Muscle of leg (tissue), 11 donors: ENCODE results near the gene SRBD1. TPM values are rescaled to one million over a fixed set of nuclear protein-coding genes. Genes with fewer than 3 reads are reported as not detected.

Source experiments
- DNase-seq: peaks from one replicate; pipeline ENCODE4 v3.0.0; 2013
- H3K27ac ChIP-seq: one replicate; pipeline ENCODE4 v1.5.1; 2013; ENCODE audit warnings: mild to moderate bottlenecking, low read length, control low read depth
- H3K27me3 ChIP-seq: one replicate; pipeline ENCODE4 v1.6.1; 2013; ENCODE audit warnings: low read length; ENCODE audit not compliant: control insufficient read depth, insufficient read depth
- H3K36me3 ChIP-seq: one replicate; pipeline ENCODE4 v1.6.1; 2013; ENCODE audit warnings: low read length; ENCODE audit not compliant: control insufficient read depth, insufficient read depth
- H3K4me1 ChIP-seq: one replicate; pipeline ENCODE4 v1.6.1; 2013; ENCODE audit warnings: low read length; ENCODE audit not compliant: control insufficient read depth, insufficient read depth
- H3K4me3 ChIP-seq: one replicate; pipeline ENCODE4 v1.5.1; 2013; ENCODE audit warnings: low read length, control low read depth
- H3K9me3 ChIP-seq: replicated peaks from 2 replicates; pipeline ENCODE4 v1.6.1; 2013; ENCODE audit warnings: low read depth, low read length; ENCODE audit not compliant: control insufficient read depth
- WGBS: methylation state at CpG from one replicate; pipeline ENCODE4 v1.1.5; 2013; ENCODE audit warnings: missing lambda C conversion rate; ENCODE audit not compliant: insufficient coverage; 5-methylcytosine and 5-hydroxymethylcytosine counted together
- polyA plus RNA-seq, 8 donors: library from polyadenylated mRNA; unstranded; fragments of 120-200 nt; gene quantifications; one replicate each; pipeline versions ENCODE4 v1.2.1 to v1.2.3, GENCODE V29; 2013; ENCODE audit warnings: inconsistent platforms in 1 of 8, low replicate concordance in 1 of 8; ENCODE audit not compliant: insufficient read length in 8 of 8, insufficient read depth in 1 of 8
- total RNA-seq: library from RNA; stranded (reverse); fragments of 120-200 nt; gene quantifications from one replicate; pipeline ENCODE4 v1.2.4, GENCODE V29; 2013

The SRBD1 gene
- total and polyA plus RNA-seq, 9 donors = 8.5 to 18.8 (median 11.3) TPM

- Histone ChIP-seq H3K36me3 (peaks cover 3% of the 10 kb centered on the region), H3K27me3 (no peaks in the 10 kb centered on the region), H3K9me3 (no peaks in the 10 kb centered on the region), H3K4me1 (no peaks in the 10 kb centered on the region), H3K27ac (no peak overlapping the region), H3K4me3 (no peak overlapping the region)
- 100% methylated on average over 2 of the region's 4 CpGs for WGBS
- DNase-seq = no peak
Observed at GRCh38 chr2:45577441-45577840, 33.6 kb downstream of the SRBD1 start.

DNA sequence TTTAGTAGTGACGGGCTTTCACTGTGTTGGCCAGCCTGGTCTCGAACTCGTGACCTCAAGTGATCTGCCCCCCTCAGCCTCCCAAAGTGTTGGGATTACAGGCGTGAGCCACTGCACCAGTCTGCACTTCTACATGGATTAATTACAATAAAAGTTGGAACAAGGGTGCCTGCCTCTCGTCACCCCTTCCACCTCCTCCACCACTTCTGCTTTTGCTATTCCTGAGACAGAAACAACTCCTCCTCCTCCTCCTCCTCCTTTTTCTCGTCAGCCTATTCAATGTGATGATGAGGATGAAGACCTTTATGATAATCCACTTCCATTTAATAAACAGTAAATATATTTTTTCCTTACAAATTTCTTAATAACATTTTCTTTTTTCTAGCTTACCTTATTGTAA, 35.2 kb downstream of the SRBD1 start:
- no peak overlapping the region for H3K27ac ChIP-seq
- H3K4me3 ChIP-seq = no peak overlapping the region
- H3K4me1 ChIP-seq = no peaks in the 10 kb centered on the region
- peaks cover 2% of the 10 kb centered on the region for H3K36me3 ChIP-seq
- H3K9me3 ChIP-seq = no peaks in the 10 kb centered on the region
- no peak for DNase-seq
- WGBS = no CpG with 5 or more reads among the region's 6 CpGs
- no peaks in the 10 kb centered on the region for H3K27me3 ChIP-seq

GRCh38 chr2:45572979-45573378, 38.1 kb downstream of the SRBD1 start:
- WGBS = no CpG with 5 or more reads among the region's 3 CpGs
- Histone ChIP-seq H3K36me3 (peaks cover 5% of the 10 kb centered on the region), H3K4me3 (no peak overlapping the region), H3K4me1 (no peaks in the 10 kb centered on the region), H3K27ac (no peak overlapping the region), H3K27me3 (no peaks in the 10 kb centered on the region), H3K9me3 (no peaks in the 10 kb centered on the region)
- DNase-seq = no peak

- Histone ChIP-seq H3K27ac (no peak overlapping the region), H3K4me1 (no peaks in the 10 kb centered on the region), H3K4me3 (no peak overlapping the region), H3K36me3 (peaks cover 5% of the 10 kb centered on the region), H3K9me3 (no peaks in the 10 kb centered on the region), H3K27me3 (no peaks in the 10 kb centered on the region)
- WGBS = no CpG with 5 or more reads among the region's 3 CpGs
- DNase-seq = no peak
Observed at GRCh38 chr2:45571940-45572339, 39.1 kb downstream of the SRBD1 start.

GRCh38 chr2:45570671-45571334, 40.3 kb downstream of the SRBD1 start:
- 40% methylated on average over 2 of the region's 3 CpGs for WGBS
- no peak overlapping the region for H3K27ac ChIP-seq

DNA sequence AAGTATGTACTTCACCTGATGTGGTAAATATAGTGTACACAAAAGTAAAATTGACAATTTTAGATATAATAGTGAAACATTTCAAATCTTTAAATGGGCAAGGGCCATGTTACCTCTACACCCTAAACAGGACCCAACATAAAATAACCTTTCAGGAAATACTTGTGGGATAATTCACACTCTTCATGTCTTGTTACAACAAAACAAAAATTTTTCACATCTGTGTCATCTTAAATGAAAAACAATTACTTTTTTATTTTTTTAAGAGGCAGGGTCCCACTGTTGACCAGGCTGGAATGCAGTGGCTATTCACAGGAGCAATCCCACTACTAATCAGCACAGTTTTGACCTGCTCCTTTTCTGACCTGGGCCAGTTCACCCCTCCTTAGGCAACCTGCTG, 42.1 kb downstream of the SRBD1 start:
- DNase-seq = no peak
- Histone ChIP-seq H3K36me3 (peaks cover 5% of the 10 kb centered on the region), H3K27me3 (no peaks in the 10 kb centered on the region), H3K27ac (no peak overlapping the region), H3K4me1 (no peaks in the 10 kb centered on the region), H3K4me3 (no peak overlapping the region), H3K9me3 (no peaks in the 10 kb centered on the region)

More at GRCh38 chr2:45570671-45571334, 40.3 kb downstream of the SRBD1 start:
- H3K4me1 ChIP-seq = no peaks in the 10 kb centered on the region
- peaks cover 5% of the 10 kb centered on the region for H3K36me3 ChIP-seq
- H3K27me3 ChIP-seq = no peaks in the 10 kb centered on the region
- H3K4me3 ChIP-seq = no peak overlapping the region
- DNase-seq = no peak
- H3K9me3 ChIP-seq = no peaks in the 10 kb centered on the region

- H3K9me3 ChIP-seq = no peaks in the 10 kb centered on the region
- peak; percentile 63 for DNase-seq
- H3K4me1 ChIP-seq = no peaks in the 10 kb centered on the region
- 66% methylated on average over 2 of the region's 5 CpGs for WGBS
- peak overlapping the region; percentile 56 for H3K27ac ChIP-seq
- peak overlapping the region; percentile 6 for H3K4me3 ChIP-seq
- no peaks in the 10 kb centered on the region for H3K27me3 ChIP-seq
- peaks cover 5% of the 10 kb centered on the region for H3K36me3 ChIP-seq
Observed at GRCh38 chr2:45567974-45568789, 42.9 kb downstream of the SRBD1 start.

- Histone ChIP-seq H3K36me3 (peaks cover 5% of the 10 kb centered on the region), H3K4me1 (no peaks in the 10 kb centered on the region), H3K27ac (peak overlapping the region; percentile 56), H3K9me3 (no peaks in the 10 kb centered on the region), H3K27me3 (no peaks in the 10 kb centered on the region), H3K4me3 (peak overlapping the region; percentile 6)
- no peak for DNase-seq
- no CpG with 5 or more reads among the region's 7 CpGs for WGBS
Observed at GRCh38 chr2:45567288-45567963, 43.6 kb downstream of the SRBD1 start.

GRCh38 chr2:45559436-45559835, 51.6 kb downstream of the SRBD1 start:
- H3K27ac ChIP-seq = no peak overlapping the region
- DNase-seq = no peak
- no peaks in the 10 kb centered on the region for H3K27me3 ChIP-seq
- H3K9me3 ChIP-seq = no peaks in the 10 kb centered on the region
- 100% methylated on average over 1 of the region's 3 CpGs for WGBS
- no peak overlapping the region for H3K4me3 ChIP-seq
- H3K4me1 ChIP-seq = no peaks in the 10 kb centered on the region
- H3K36me3 ChIP-seq = no peaks in the 10 kb centered on the region

GRCh38 chr2:45554742-45555140, 56.3 kb downstream of the SRBD1 start:
- H3K4me1 ChIP-seq = no peaks in the 10 kb centered on the region
- no peaks in the 10 kb centered on the region for H3K27me3 ChIP-seq
- WGBS = 86% methylated on average over 1 of the region's 1 CpG
- DNase-seq = no peak
- no peak overlapping the region for H3K4me3 ChIP-seq
- H3K27ac ChIP-seq = no peak overlapping the region
- no peaks in the 10 kb centered on the region for H3K36me3 ChIP-seq
- H3K9me3 ChIP-seq = no peaks in the 10 kb centered on the region
